Measurements from ENCODE around the gene ZDHHC7.
"Not testable (repeated sequence)": the region's sequence is repeated elsewhere in the genome, so short reads cannot be mapped to it uniquely, and the experiment has no call there.

ZDHHC7 gene

GRCh38 chr16:85033171-85033570 is 21.8 kb upstream of the ZDHHC7 start:
- Histone ChIP-seq H3K9me3 (no peaks in the 10 kb centered on the region), H3K4me3 (ENCODE audit: low read depth in 1 of 2, low read length in 1 of 2) (no peak overlapping the region), H3K27me3 (no peaks in the 10 kb centered on the region), H3K36me3 (peaks cover 65% of the 10 kb centered on the region), H3K4me1 (ENCODE audit: control insufficient read depth in 1 of 2, insufficient read depth in 1 of 2, low read depth in 1 of 2, low read length in 1 of 2) (peaks cover 80 to 91% of the 10 kb centered on the region in 2 experiments), H3K27ac (peak overlapping the region; percentile 73)
- TF ChIP-seq CTCF (IDR thresholded peaks at IDR 0.05) = no peak

- H3K4me3 ChIP-seq (ENCODE audit: low read depth in 1 of 2, low read length in 1 of 2) = peak overlapping the region in 1 of 2 experiments; percentile 7
- H3K9me3 ChIP-seq, H3K27me3 ChIP-seq: not testable (repeated sequence)
- H3K4me1 ChIP-seq (ENCODE audit: control insufficient read depth in 1 of 2, insufficient read depth in 1 of 2, low read depth in 1 of 2, low read length in 1 of 2) = peaks cover 72 to 85% of the 10 kb centered on the region in 2 experiments
- peaks cover 55% of the 10 kb centered on the region for H3K36me3 ChIP-seq
- peak overlapping the region; percentile 99 for H3K27ac ChIP-seq
Observed at GRCh38 chr16:85032187-85032586, 20.9 kb upstream of the ZDHHC7 start.

GRCh38 chr16:85031451-85031850 is 20.1 kb upstream of the ZDHHC7 start:
- H3K36me3 ChIP-seq = peaks cover 47% of the 10 kb centered on the region
- H3K27ac ChIP-seq = peak overlapping the region; percentile 99
- no peaks in the 10 kb centered on the region for H3K27me3 ChIP-seq
- TF ChIP-seq CTCF (IDR thresholded peaks at IDR 0.05) = no peak
- H3K9me3 ChIP-seq = no peaks in the 10 kb centered on the region
- peak overlapping the region in 1 of 2 experiments; percentile 7 for H3K4me3 ChIP-seq (ENCODE audit: low read depth in 1 of 2, low read length in 1 of 2)
- H3K4me1 ChIP-seq (ENCODE audit: control insufficient read depth in 1 of 2, insufficient read depth in 1 of 2, low read depth in 1 of 2, low read length in 1 of 2) = peaks cover 72 to 85% of the 10 kb centered on the region in 2 experiments

GRCh38 chr16:85029981-85030401 is 18.7 kb upstream of the ZDHHC7 start:
- Histone ChIP-seq H3K27me3 (no peaks in the 10 kb centered on the region), H3K36me3 (peaks cover 41% of the 10 kb centered on the region), H3K4me3 (ENCODE audit: low read depth in 1 of 2, low read length in 1 of 2) (peak overlapping the region; percentile 94 to 99), H3K27ac (peak overlapping the region; percentile 99), H3K4me1 (ENCODE audit: control insufficient read depth in 1 of 2, insufficient read depth in 1 of 2, low read depth in 1 of 2, low read length in 1 of 2) (peaks cover 80 to 87% of the 10 kb centered on the region in 2 experiments), H3K9me3 (no peaks in the 10 kb centered on the region)
- no peak for TF ChIP-seq CTCF (IDR thresholded peaks at IDR 0.05)

GRCh38 chr16:85029408-85029784 is 18.1 kb upstream of the ZDHHC7 start:
- peak overlapping the region; percentile 94 to 99 for H3K4me3 ChIP-seq (ENCODE audit: low read depth in 1 of 2, low read length in 1 of 2)
- H3K36me3 ChIP-seq = peaks cover 35% of the 10 kb centered on the region
- H3K27ac ChIP-seq = peak overlapping the region; percentile 99
- no peaks in the 10 kb centered on the region for H3K27me3 ChIP-seq
- H3K4me1 ChIP-seq (ENCODE audit: control insufficient read depth in 1 of 2, insufficient read depth in 1 of 2, low read depth in 1 of 2, low read length in 1 of 2) = peaks cover 81 to 87% of the 10 kb centered on the region in 2 experiments
- H3K9me3 ChIP-seq = no peaks in the 10 kb centered on the region
- no peak for TF ChIP-seq CTCF (IDR thresholded peaks at IDR 0.05)

- Histone ChIP-seq H3K27ac (peak overlapping the region; percentile 99), H3K9me3 (no peaks in the 10 kb centered on the region), H3K4me3 (ENCODE audit: low read depth in 1 of 2, low read length in 1 of 2) (peak overlapping the region; percentile 94 to 99)
Observed at GRCh38 chr16:85028685-85029407, 17.5 kb upstream of the ZDHHC7 start.

More at GRCh38 chr16:85028685-85029407, 17.5 kb upstream of the ZDHHC7 start:
- H3K4me1 ChIP-seq (ENCODE audit: control insufficient read depth in 1 of 2, insufficient read depth in 1 of 2, low read depth in 1 of 2, low read length in 1 of 2) = peaks cover 78 to 83% of the 10 kb centered on the region in 2 experiments
- peaks cover 29% of the 10 kb centered on the region for H3K36me3 ChIP-seq
- TF ChIP-seq CTCF (IDR thresholded peaks at IDR 0.05) = no peak
- no peaks in the 10 kb centered on the region for H3K27me3 ChIP-seq
